ENCODE measurements around the gene LPCAT3. TPM values are rescaled to one million over a fixed set of nuclear protein-coding genes. Genes with fewer than 3 reads are reported as not detected.
A peak's percentile ranks its signal among the peaks of the same experiment; 100 is the strongest.

Gene LPCAT3
- total RNA-seq, 1 donor from 2014 or later = 18.8 TPM

GRCh38 chr12:6965714-6966113 lies 52.6 kb downstream of the LPCAT3 start:
- Mint-ChIP-seq H3K9me3 (ENCODE audit: low read depth) (no peaks in the 10 kb centered on the region), H3K4me3 (ENCODE audit: unreplicated experiment) (no peak overlapping the region), H3K36me3 (ENCODE audit: low read depth) (peaks cover 14% of the 10 kb centered on the region), H3K27me3 (ENCODE audit: low read depth) (no peaks in the 10 kb centered on the region), H3K27ac (ENCODE audit: unreplicated experiment) (no peak overlapping the region), H3K4me1 (ENCODE audit: low read depth) (peaks cover 25% of the 10 kb centered on the region)
- no peak for DNase-seq (ENCODE audit: low spot score)
- no peak for TF ChIP-seq CTCF (IDR thresholded peaks at IDR 0.05)

- no peak for DNase-seq (ENCODE audit: low spot score)
- Mint-ChIP-seq H3K27me3 (ENCODE audit: low read depth) (no peaks in the 10 kb centered on the region), H3K27ac (ENCODE audit: unreplicated experiment) (peak overlapping the region; percentile 81), H3K9me3 (ENCODE audit: low read depth) (no peaks in the 10 kb centered on the region), H3K36me3 (ENCODE audit: low read depth) (peaks cover 14% of the 10 kb centered on the region), H3K4me3 (ENCODE audit: unreplicated experiment) (no peak overlapping the region), H3K4me1 (ENCODE audit: low read depth) (peaks cover 24% of the 10 kb centered on the region)
- peak; percentile 93 for TF ChIP-seq CTCF (IDR thresholded peaks at IDR 0.05)
Measured at GRCh38 chr12:6965026-6965661, 53.1 kb downstream of the LPCAT3 start.

GRCh38 chr12:6964605-6965025 lies 53.7 kb downstream of the LPCAT3 start:
- no peaks in the 10 kb centered on the region for H3K27me3 Mint-ChIP-seq (ENCODE audit: low read depth)
- H3K27ac Mint-ChIP-seq (ENCODE audit: unreplicated experiment) = peak overlapping the region; percentile 74
- H3K4me3 Mint-ChIP-seq (ENCODE audit: unreplicated experiment) = no peak overlapping the region
- H3K9me3 Mint-ChIP-seq (ENCODE audit: low read depth) = no peaks in the 10 kb centered on the region
- peaks cover 21% of the 10 kb centered on the region for H3K4me1 Mint-ChIP-seq (ENCODE audit: low read depth)
- TF ChIP-seq CTCF (IDR thresholded peaks at IDR 0.05) = no peak
- no peak for DNase-seq (ENCODE audit: low spot score)
- peaks cover 14% of the 10 kb centered on the region for H3K36me3 Mint-ChIP-seq (ENCODE audit: low read depth)

- Mint-ChIP-seq H3K36me3 (ENCODE audit: low read depth) (peaks cover 11% of the 10 kb centered on the region), H3K27me3 (ENCODE audit: low read depth) (no peaks in the 10 kb centered on the region), H3K4me1 (ENCODE audit: low read depth) (peaks cover 19% of the 10 kb centered on the region), H3K4me3 (ENCODE audit: unreplicated experiment) (no peak overlapping the region), H3K9me3 (ENCODE audit: low read depth) (no peaks in the 10 kb centered on the region), H3K27ac (ENCODE audit: unreplicated experiment) (peak overlapping the region; percentile 61)
- no peak for DNase-seq (ENCODE audit: low spot score)
- TF ChIP-seq CTCF (IDR thresholded peaks at IDR 0.05) = no peak
Measured at GRCh38 chr12:6963791-6964413, 54.4 kb downstream of the LPCAT3 start.

GRCh38 chr12:6963016-6963731 lies 55.1 kb downstream of the LPCAT3 start:
- Mint-ChIP-seq H3K27me3 (ENCODE audit: low read depth) (no peaks in the 10 kb centered on the region), H3K4me1 (ENCODE audit: low read depth) (peaks cover 15% of the 10 kb centered on the region), H3K9me3 (ENCODE audit: low read depth) (no peaks in the 10 kb centered on the region), H3K36me3 (ENCODE audit: low read depth) (peaks cover 8% of the 10 kb centered on the region), H3K4me3 (ENCODE audit: unreplicated experiment) (no peak overlapping the region), H3K27ac (ENCODE audit: unreplicated experiment) (no peak overlapping the region)
- no peak for DNase-seq (ENCODE audit: low spot score)
- TF ChIP-seq CTCF (IDR thresholded peaks at IDR 0.05) = no peak

All from chondrocyte (in vitro differentiated cells).